Measurements from ENCODE around the gene DPP4. TPM values are rescaled to one million over a fixed set of nuclear protein-coding genes. Genes with fewer than 3 reads are reported as not detected.
A peak's percentile ranks its signal among the peaks of the same experiment; 100 is the strongest.

DPP4 gene
- total RNA-seq = 58.6 and 130 TPM in 2 replicates

DNA sequence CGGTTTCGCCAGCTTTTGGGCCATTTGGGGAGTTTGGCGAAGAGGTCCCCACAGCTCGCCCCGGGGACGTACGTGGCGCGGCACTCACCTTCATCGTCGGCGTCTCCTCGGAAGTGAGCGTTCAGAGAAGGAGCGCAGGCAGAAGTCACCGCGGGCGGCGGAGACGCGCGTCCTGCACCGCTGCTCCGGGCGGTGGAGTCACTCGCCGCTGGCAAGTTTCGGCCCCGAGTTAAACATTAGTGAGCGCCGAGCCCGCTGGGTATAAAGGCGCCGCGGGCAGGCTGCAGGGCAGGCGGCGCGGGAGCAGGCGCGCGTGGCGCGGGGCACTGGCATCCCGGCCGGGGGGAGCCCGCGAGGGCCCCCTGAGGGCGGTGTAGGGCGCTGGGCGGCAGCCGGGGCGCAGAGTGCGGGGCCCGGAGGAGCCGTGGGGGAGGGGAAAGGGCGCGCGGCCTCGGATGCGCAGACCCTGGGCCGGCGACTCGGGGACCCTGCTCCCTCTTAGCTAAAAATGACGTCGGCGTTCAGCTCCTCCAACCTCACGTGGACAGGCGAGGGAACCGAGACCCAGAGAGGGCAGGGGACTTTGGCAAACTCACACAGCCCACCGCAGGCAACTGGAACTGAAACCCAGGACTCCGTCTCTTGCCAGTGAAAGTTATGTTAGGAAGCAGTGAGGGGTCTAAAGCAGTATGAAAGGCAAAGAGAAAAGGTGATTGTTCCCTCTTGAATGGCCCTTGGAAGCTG is at the start of gene DPP4:
DPP4 (minus strand) TSS at position 328 of the 744 bp plus-strand sequence; CDS start at position 94, 234 bp downstream.
- TF ChIP-seq, protein P1, sequence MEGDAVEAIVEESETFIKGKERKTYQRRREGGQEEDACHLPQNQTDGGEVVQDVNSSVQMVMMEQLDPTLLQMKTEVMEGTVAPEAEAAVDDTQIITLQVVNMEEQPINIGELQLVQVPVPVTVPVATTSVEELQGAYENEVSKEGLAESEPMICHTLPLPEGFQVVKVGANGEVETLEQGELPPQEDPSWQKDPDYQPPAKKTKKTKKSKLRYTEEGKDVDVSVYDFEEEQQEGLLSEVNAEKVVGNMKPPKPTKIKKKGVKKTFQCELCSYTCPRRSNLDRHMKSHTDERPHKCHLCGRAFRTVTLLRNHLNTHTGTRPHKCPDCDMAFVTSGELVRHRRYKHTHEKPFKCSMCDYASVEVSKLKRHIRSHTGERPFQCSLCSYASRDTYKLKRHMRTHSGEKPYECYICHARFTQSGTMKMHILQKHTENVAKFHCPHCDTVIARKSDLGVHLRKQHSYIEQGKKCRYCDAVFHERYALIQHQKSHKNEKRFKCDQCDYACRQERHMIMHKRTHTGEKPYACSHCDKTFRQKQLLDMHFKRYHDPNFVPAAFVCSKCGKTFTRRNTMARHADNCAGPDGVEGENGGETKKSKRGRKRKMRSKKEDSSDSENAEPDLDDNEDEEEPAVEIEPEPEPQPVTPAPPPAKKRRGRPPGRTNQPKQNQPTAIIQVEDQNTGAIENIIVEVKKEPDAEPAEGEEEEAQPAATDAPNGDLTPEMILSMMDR (IDR thresholded peaks at IDR 0.05; ENCODE audit: insufficient read depth, low read depth, low read length) = no peak
- peak within 1 kb of the TSS; percentile 91 for H3K4me3 ChIP-seq (ENCODE audit: low read depth, low read length)
- no peak for DNase-seq (ENCODE audit: low read depth)

DNA sequence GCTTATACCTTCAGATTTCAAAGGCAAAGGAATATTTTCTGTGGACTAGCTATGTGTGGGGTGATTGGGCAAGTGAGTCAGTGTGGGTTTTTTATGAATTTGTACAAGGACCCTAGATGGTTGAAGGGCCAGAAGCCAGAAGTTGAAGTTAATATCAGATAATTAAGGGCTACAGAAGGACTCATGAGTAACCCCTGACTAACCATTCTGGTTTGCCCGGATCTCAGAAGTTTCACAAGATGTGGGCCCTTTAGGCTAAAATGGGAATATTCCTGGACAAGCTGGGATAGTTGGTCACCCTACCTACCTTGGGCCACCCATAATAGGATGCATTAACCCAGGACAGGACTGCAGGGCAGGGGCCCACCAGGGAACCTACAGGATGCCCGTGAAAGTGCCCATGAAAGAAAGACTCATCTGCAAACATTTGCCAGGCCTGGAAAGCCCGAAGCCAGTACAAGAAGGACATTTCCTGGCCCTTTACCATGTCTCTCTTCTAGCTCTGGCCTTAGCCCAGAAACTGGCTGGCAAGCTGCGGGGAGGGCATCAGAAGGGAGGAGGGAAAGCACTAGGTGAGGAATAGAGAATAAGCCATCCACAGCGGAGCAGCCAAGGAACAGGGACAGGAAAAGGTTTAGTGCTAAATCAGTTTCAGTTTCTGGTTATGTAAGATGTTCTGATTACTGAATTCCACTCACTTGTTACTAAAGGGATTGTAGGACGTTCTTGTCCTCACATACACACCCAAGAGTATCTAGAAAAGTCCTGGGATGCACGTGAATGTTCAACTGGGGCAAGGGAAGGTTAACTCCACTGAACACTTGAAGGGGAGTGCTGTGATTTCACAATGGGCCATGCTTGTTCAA is 44.4 kb upstream of the DPP4 start:
- TF ChIP-seq, protein P1 (IDR thresholded peaks at IDR 0.05; ENCODE audit: insufficient read depth, low read depth, low read length) = no peak
- no peak overlapping the region for H3K4me3 ChIP-seq (ENCODE audit: low read depth, low read length)
- peak; percentile 50 for DNase-seq (ENCODE audit: low read depth)

DNA sequence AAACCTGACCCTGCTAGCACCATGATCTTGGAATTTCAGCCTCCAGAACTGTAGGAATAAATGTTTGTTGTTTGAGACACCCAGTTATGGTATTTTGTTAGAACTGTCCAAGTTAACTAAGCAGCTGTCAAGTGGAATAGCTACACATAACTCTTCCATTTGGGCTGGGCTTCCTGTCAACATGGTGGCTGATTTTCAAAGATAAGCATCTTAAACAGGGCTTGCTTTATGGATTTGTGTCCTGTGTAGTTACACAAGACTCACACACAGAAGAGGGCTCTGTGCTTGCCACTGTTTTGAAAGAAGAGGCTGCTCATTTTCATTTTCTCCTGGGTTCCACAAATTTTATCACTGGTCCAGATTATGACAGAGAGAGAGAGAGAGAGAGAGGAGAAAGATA is 42.3 kb upstream of the DPP4 start:
- no peak overlapping the region for H3K4me3 ChIP-seq (ENCODE audit: low read depth, low read length)
- TF ChIP-seq, protein P1 (IDR thresholded peaks at IDR 0.05; ENCODE audit: insufficient read depth, low read depth, low read length) = no peak
- DNase-seq (ENCODE audit: low read depth) = peak; percentile 67

DNA sequence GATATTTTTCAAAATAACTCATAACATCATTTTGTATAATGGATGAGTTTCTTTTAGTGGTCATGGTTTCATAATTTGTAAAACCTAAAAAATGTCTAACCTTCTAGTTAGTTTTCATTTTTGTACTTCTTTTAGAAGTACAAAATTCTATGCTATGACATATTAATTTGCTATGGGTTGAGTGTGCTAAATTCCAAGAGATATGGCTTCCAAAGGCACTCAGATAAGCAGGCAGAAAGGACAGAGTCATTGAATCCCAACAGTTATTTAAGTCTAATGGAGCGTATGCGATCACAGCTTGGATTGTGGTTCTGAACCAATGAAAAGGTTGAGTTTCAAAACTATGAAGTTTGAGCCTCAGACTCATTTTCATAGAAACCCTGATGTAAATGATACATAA is 41.1 kb upstream of the DPP4 start:
- TF ChIP-seq, protein P1 (IDR thresholded peaks at IDR 0.05; ENCODE audit: insufficient read depth, low read depth, low read length) = no peak
- H3K4me3 ChIP-seq (ENCODE audit: low read depth, low read length) = no peak overlapping the region
- DNase-seq (ENCODE audit: low read depth) = no peak

DNA sequence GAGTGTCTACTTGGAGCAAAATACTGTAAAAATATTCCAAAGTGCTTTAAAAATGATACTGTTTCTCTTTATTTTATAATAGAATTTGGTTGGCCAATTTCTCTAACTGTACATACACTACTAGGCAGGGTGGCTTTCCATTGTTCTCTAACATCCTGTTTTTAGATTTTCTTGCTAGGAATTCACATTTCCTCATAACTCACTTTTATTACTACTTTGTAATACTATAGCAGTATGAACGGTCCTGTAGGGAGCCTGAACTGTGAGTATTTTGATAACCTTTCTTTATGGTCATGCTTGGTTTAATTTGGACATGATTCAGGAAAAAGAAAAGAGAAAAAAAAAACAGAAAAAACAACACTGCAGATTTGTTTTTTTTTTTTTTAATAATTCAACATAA is 40.3 kb upstream of the DPP4 start:
- H3K4me3 ChIP-seq (ENCODE audit: low read depth, low read length) = no peak overlapping the region
- no peak for DNase-seq (ENCODE audit: low read depth)
- TF ChIP-seq, protein P1 (IDR thresholded peaks at IDR 0.05; ENCODE audit: insufficient read depth, low read depth, low read length) = no peak

DNA sequence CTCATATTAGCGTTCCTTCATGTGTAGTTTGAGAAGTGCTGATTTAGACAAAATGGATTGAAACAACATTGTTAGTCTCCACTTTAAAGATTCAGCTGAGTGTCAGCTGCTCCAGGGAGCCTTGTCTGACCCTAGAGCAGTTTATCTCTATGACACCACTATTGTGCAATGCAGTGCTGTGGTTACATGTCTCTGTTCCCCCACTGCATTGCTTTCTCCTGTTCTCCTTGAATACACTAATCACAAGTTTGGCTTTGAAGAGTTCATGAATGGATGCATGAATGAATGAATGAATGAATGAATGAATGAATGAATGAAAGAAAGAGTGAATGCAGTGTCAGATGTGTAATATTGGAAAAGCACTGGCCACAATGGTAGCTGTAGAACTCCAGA is 39.8 kb upstream of the DPP4 start:
- peak; percentile 91 for DNase-seq (ENCODE audit: low read depth)
- no peak overlapping the region for H3K4me3 ChIP-seq (ENCODE audit: low read depth, low read length)
- TF ChIP-seq, protein P1 (IDR thresholded peaks at IDR 0.05; ENCODE audit: insufficient read depth, low read depth, low read length) = no peak

Data from fibroblast of villous mesenchyme (primary cell).